Measurements from ENCODE around the gene STARD5. TPM values are rescaled to one million over a fixed set of nuclear protein-coding genes. Genes with fewer than 3 reads are reported as not detected.
"Not testable (repeated sequence)": the region's sequence is repeated elsewhere in the genome, so short reads cannot be mapped to it uniquely, and the experiment has no call there.

STARD5 gene
- total RNA-seq, 1 donor from 2014 or later: 2.4 TPM

DNA sequence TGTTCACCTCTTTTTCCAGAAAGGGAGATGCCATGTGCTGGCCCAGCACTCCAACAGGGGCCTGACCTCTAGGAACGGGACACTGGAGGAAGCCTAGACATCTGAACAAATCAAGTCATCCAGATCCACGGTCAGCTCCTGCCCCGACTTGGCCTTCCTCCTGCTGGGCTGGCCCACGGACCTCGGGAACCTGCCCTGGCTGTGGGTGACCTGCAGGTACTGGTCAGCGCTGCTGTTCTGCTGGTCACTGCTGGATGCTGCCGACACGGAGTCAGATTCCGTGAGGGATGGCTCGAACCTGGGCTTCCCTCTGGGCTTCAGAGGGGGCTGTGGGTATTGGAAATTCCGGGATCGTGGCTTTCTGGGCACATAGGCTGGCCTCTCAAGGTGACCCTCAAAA is 8.4 kb upstream of the STARD5 start:
- Mint-ChIP-seq H3K27ac (ENCODE audit: unreplicated experiment) (no peak overlapping the region), H3K36me3 (ENCODE audit: low read depth) (no peaks in the 10 kb centered on the region), H3K9me3 (no peaks in the 10 kb centered on the region), H3K4me3 (no peak overlapping the region), H3K4me1 (peaks cover 4% of the 10 kb centered on the region), H3K27me3 (ENCODE audit: low read depth) (no peaks in the 10 kb centered on the region)
- DNase-seq (ENCODE audit: low read depth, low spot score): no peak
- TF ChIP-seq, protein P1, sequence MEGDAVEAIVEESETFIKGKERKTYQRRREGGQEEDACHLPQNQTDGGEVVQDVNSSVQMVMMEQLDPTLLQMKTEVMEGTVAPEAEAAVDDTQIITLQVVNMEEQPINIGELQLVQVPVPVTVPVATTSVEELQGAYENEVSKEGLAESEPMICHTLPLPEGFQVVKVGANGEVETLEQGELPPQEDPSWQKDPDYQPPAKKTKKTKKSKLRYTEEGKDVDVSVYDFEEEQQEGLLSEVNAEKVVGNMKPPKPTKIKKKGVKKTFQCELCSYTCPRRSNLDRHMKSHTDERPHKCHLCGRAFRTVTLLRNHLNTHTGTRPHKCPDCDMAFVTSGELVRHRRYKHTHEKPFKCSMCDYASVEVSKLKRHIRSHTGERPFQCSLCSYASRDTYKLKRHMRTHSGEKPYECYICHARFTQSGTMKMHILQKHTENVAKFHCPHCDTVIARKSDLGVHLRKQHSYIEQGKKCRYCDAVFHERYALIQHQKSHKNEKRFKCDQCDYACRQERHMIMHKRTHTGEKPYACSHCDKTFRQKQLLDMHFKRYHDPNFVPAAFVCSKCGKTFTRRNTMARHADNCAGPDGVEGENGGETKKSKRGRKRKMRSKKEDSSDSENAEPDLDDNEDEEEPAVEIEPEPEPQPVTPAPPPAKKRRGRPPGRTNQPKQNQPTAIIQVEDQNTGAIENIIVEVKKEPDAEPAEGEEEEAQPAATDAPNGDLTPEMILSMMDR (conservative IDR thresholded peaks at IDR 0.05): no peak

DNA sequence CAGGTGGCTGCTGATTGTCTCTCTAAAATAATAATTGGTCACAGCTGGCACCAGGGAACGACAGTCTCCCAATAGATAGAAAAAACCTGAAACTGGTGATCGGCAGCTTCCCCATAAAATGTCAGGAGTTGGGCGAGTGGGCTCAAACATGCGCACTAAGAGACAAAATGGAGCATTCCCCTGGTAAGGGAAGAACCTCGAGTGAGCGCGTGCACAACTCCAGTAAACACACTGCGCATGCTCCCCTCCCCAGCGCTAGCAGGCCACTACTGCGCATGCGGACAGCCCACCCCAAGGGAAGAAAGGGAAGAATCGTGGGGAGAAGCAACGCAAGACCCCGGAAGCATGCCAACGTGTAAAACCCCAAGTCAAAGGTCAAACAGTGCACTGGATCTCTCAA is 7.7 kb upstream of the STARD5 start:
- no peak overlapping the region for H3K27ac Mint-ChIP-seq (ENCODE audit: unreplicated experiment)
- H3K9me3 Mint-ChIP-seq: no peaks in the 10 kb centered on the region
- TF ChIP-seq, protein P1 (conservative IDR thresholded peaks at IDR 0.05): no peak
- no peaks in the 10 kb centered on the region for H3K27me3 Mint-ChIP-seq (ENCODE audit: low read depth)
- peaks cover 4% of the 10 kb centered on the region for H3K4me1 Mint-ChIP-seq
- no peaks in the 10 kb centered on the region for H3K36me3 Mint-ChIP-seq (ENCODE audit: low read depth)
- no peak for DNase-seq (ENCODE audit: low read depth, low spot score)
- no peak overlapping the region for H3K4me3 Mint-ChIP-seq

DNA sequence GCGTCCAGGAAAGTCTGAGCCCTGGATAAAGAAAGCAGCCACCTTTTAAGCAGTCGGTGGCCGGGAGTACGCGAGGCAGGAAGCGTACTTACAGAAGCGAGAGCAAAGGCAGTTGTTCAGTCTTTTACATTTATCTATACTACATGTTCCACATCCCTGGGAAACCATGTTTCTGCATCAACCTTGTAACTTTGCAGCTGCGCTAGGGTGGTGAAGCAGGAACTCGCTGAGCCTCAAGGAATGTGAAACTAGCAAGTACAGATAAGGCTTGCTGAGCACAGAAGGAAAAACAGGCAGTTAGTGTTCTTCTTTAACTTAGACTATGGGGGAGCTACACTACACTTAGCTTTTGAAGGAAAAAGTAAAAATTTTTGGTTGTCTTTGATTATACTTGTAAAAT is 7.2 kb upstream of the STARD5 start:
- not testable (repeated sequence) for DNase-seq (ENCODE audit: low read depth, low spot score); H3K27me3 Mint-ChIP-seq (ENCODE audit: low read depth); H3K36me3 Mint-ChIP-seq (ENCODE audit: low read depth); H3K9me3 Mint-ChIP-seq; H3K4me3 Mint-ChIP-seq; H3K27ac Mint-ChIP-seq (ENCODE audit: unreplicated experiment); H3K4me1 Mint-ChIP-seq

DNA sequence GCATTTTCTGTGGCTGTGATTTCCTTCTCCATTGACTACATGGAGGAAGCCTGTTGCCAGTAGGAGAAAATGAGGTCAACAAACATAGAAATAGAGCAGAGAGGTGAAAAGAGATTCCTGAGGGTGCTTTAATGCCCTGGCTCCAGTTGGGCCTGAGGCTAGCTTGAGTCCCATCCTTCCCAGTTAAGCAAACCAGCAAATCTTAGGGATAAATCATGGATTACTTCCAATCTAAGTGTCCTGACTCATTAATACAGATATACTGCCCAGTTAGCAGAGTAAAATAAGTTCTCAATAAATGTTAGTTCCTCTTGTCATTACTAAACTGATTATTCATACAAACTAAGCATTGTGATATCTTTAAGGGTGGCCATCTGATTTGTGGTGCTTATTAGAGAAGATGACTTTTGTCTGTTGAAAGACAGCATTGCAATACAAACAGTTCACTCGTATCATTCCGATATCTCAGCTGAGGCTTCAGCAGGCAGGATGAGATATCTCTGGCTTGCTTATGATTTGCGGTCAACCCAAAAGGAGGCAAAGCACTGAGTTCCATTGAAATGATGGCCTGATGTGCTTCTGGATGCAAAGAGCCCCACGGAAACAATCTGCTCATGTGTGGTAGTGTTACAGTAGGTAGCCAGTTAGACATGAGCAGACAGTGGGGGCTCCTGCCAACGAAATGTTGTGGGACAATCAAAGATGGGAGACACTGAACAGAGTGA is 6.6 kb upstream of the STARD5 start:
- peaks cover 4% of the 10 kb centered on the region for H3K4me1 Mint-ChIP-seq
- H3K27me3 Mint-ChIP-seq (ENCODE audit: low read depth): peaks cover 7% of the 10 kb centered on the region
- TF ChIP-seq, protein P1 (conservative IDR thresholded peaks at IDR 0.05): no peak
- no peaks in the 10 kb centered on the region for H3K36me3 Mint-ChIP-seq (ENCODE audit: low read depth)
- DNase-seq (ENCODE audit: low read depth, low spot score): no peak
- no peak overlapping the region for H3K27ac Mint-ChIP-seq (ENCODE audit: unreplicated experiment)
- H3K4me3 Mint-ChIP-seq: no peak overlapping the region
- H3K9me3 Mint-ChIP-seq: no peaks in the 10 kb centered on the region

GRCh38 chr15:81329446-81329845 is 5.5 kb upstream of the STARD5 start:
- no peak overlapping the region for H3K27ac Mint-ChIP-seq (ENCODE audit: unreplicated experiment)

DNA sequence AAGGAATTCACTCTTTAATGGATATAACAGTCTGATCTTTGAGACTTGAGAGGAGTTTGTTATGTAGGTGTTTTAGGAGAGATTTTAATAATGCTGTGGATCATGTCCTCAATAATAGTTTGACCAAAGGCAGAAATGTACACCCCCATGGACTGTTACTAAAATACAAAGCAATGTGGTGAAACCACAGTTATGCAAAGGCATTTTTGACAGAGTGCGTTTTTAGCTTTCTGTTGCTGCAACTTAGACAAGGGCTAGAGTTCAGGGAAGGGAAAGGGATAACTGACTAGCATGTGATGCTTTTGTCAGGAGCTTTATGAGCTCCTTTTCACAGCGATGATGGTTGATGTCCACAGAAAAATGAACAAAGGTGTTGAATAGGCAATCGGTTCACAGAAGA is 3.6 kb upstream of the STARD5 start:
- H3K36me3 Mint-ChIP-seq (ENCODE audit: low read depth): no peaks in the 10 kb centered on the region
- DNase-seq (ENCODE audit: low read depth, low spot score): no peak
- peaks cover 23% of the 10 kb centered on the region for H3K27me3 Mint-ChIP-seq (ENCODE audit: low read depth)
- no peak overlapping the region for H3K27ac Mint-ChIP-seq (ENCODE audit: unreplicated experiment)
- peaks cover 22% of the 10 kb centered on the region for H3K4me1 Mint-ChIP-seq
- H3K9me3 Mint-ChIP-seq: no peaks in the 10 kb centered on the region
- TF ChIP-seq, protein P1 (conservative IDR thresholded peaks at IDR 0.05): no peak
- H3K4me3 Mint-ChIP-seq: no peak overlapping the region

More at GRCh38 chr15:81329446-81329845, 5.5 kb upstream of the STARD5 start:
- Mint-ChIP-seq H3K27me3 (ENCODE audit: low read depth) (peaks cover 15% of the 10 kb centered on the region), H3K4me1 (peaks cover 8% of the 10 kb centered on the region), H3K4me3 (no peak overlapping the region), H3K36me3 (ENCODE audit: low read depth) (no peaks in the 10 kb centered on the region), H3K9me3 (no peaks in the 10 kb centered on the region)
- TF ChIP-seq, protein P1 (conservative IDR thresholded peaks at IDR 0.05): no peak
- no peak for DNase-seq (ENCODE audit: low read depth, low spot score)
